T1000 (cell line): Measurements from ENCODE around the gene PRRX1.

Experiments used
- DNase-seq: peaks from one replicate; lab custom pipeline; 2025; ENCODE audit warnings: mixed read lengths; lab: John Stamatoyannopoulos, UW

Gene PRRX1

GRCh38 chr1:170768929-170769328 is 105.0 kb downstream of the PRRX1 start:
- no peak for DNase-seq

GRCh38 chr1:170769691-170770090 is 105.8 kb downstream of the PRRX1 start:
- no peak for DNase-seq

GRCh38 chr1:170770254-170770653 is 106.3 kb downstream of the PRRX1 start:
- no peak for DNase-seq

- DNase-seq, result no peak
These were observed 112.3 kb downstream of the PRRX1 start for GRCh38 chr1:170776252-170776651.

- no peak for DNase-seq
These were observed 112.8 kb downstream of the PRRX1 start for GRCh38 chr1:170776777-170777176.
